AG09309 (cell line): ENCODE data around the gene DAPK1.

Experiments
- DNase-seq: peaks from one replicate; pipeline ENCODE4 v3.0.0-alpha.2; 2010; ENCODE audit warnings: low read depth
- H3K4me3 ChIP-seq: 2 replicates; pipeline ENCODE4 v1.5.1; 2011; ENCODE audit warnings: mild to moderate bottlenecking, low read depth, low read length, moderate library complexity; ENCODE audit not compliant: control insufficient read depth
- TF ChIP-seq, protein P1 (sequence below): IDR thresholded peaks from 2 replicates; pipeline ENCODE4 v1.5.1; 2011; ENCODE audit warnings: mild to moderate bottlenecking, low read depth, low read length, inconsistent platforms; ENCODE audit not compliant: insufficient read depth, control insufficient read depth; ENCODE audit errors: missing control alignments

Gene DAPK1

DNA sequence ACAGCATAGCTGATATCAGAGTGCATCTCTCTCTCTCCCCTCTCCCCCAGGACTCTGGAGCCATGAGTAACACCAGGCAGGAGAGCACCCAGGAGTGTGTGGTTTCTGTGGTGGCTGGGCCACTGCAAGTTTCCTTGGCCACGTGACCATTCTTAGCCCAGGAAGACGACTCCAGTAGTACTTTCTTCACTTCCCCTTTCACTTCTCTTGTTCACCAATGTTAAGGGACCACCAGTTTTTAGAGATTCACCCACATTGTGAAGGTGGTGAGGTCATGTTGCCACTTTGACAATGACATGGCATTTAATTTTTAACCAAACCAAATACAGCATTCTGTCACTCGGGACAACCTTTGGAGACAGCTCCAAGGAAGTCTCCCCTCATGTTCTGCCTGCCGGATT is 17.9 kb upstream of the DAPK1 start:
- TF ChIP-seq, protein P1, sequence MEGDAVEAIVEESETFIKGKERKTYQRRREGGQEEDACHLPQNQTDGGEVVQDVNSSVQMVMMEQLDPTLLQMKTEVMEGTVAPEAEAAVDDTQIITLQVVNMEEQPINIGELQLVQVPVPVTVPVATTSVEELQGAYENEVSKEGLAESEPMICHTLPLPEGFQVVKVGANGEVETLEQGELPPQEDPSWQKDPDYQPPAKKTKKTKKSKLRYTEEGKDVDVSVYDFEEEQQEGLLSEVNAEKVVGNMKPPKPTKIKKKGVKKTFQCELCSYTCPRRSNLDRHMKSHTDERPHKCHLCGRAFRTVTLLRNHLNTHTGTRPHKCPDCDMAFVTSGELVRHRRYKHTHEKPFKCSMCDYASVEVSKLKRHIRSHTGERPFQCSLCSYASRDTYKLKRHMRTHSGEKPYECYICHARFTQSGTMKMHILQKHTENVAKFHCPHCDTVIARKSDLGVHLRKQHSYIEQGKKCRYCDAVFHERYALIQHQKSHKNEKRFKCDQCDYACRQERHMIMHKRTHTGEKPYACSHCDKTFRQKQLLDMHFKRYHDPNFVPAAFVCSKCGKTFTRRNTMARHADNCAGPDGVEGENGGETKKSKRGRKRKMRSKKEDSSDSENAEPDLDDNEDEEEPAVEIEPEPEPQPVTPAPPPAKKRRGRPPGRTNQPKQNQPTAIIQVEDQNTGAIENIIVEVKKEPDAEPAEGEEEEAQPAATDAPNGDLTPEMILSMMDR: no peak
- H3K4me3 ChIP-seq: no peak overlapping the region
- peak; percentile 54 for DNase-seq

DNA sequence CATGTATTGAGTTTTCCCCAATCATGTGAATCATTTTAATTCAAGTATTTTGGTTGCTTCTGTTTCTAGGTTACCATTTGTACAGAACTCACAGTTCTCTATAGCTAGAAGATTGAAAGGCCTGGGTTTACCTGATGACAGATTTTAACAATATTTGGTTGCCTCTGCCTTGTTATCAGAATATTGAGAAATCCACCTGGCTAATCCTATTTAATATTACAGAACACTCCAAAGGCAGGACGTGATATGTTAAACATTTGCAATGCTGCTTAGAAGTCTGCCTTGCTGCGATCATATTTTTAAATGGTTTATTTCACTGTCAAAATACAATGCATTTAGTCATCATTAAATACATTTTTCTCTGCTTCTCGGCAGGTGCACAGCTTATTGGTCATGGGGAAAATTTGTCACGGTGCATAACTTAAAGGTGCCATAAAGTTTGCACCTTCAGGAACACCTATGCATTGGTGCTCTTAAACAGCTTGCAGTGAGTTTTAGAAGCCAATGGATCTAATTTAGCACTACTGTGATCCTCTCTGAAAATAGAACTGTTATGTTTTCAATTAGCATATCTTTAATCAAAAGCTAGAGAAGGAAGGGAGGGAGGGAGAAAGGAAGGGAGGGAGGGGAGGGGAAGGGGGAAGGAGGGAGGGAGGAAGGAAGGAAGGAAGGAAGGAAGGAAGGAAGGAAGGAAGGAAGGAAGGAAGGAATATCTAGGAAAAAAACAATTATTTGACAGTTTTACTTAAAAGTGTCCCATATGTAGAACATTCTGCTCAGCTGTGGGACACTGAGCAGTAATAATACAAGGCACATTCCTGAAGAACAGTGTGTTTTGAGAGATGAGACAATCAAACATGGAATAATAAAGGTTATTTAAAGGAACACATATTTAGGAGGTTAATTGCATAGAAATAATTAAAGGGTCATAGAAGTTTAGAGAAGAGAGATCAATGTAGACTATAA is 15.5 kb upstream of the DAPK1 start:
- TF ChIP-seq, protein P1: no peak
- no peak for DNase-seq
- H3K4me3 ChIP-seq: no peak overlapping the region

DNA sequence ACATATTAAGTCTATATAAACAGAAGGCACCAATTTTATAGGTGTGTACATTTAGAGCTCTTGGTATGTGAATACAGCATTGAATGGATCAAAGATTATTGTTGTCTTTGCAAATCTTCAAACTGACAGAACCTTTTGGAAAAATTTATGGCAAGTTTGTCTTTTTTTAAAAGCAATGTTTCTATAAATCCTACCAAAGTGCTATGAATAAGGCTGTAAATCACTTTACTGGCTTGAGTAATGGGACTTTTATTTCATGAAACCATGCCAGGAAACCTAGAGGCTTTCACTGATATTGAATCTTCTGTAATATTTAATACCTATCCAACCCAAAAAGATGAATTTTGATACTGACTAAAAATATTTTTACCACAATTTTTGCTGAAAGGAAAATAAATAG is 7.4 kb upstream of the DAPK1 start:
- TF ChIP-seq, protein P1: no peak
- DNase-seq: no peak
- H3K4me3 ChIP-seq: no peak overlapping the region

GRCh38 chr9:87490907-87491306 is 6.8 kb upstream of the DAPK1 start:
- H3K4me3 ChIP-seq: no peak overlapping the region
- TF ChIP-seq, protein P1: no peak
- no peak for DNase-seq

DNA sequence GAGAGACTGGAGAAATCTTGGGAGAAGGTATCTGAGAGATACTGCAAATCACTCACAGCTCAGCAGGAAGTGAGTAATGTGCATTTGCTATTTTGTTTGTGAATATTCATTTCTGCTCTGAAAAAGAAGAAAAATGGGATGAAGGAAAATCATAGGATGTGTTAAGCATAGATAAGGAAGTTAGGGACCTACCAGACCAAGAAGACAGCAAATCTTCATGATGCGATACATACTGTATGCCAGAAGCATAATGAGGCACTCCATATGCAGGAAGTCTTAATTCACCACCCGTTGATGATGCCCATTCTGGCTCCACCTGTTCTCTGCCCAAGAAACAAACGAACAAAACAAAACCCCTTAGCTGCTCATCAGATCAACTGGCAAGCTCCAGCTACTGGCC is 6.1 kb upstream of the DAPK1 start:
- TF ChIP-seq, protein P1: no peak

GRCh38 chr9:87492642-87493041 is 5.0 kb upstream of the DAPK1 start:
- no peak overlapping the region for H3K4me3 ChIP-seq
- TF ChIP-seq, protein P1: no peak
- no peak for DNase-seq

More for the DNA sequence above, 6.1 kb upstream of the DAPK1 start:
- DNase-seq: no peak
- H3K4me3 ChIP-seq: no peak overlapping the region

GRCh38 chr9:87494970-87495471 is 2.6 kb upstream of the DAPK1 start:
- DNase-seq: no peak
- no peak overlapping the region for H3K4me3 ChIP-seq
- TF ChIP-seq, protein P1: no peak
